Tibial artery (tissue), 4 donors: ENCODE data around the gene ORC4.
A peak's percentile ranks its signal among the peaks of the same experiment; 100 is the strongest.

Experiments
- DNase-seq, 2 donors: peaks; one replicate each; pipeline ENCODE4 v3.0.0-alpha.2; 2019
- H3K27ac ChIP-seq, 2 donors: fragments of 200-600 bp; sonication (generic) in 1 of 2; 1 replicate in 1 of 2; 2 replicates in 1 of 2; pipeline ENCODE4 v1.5.1; 2018 to 2019; ENCODE audit warnings: mild to moderate bottlenecking in 1 of 2
- H3K27me3 ChIP-seq, 2 donors: fragments of 200-600 bp; sonication (generic) in 1 of 2; one replicate each; pipeline versions ENCODE4 v1.5.1 to v1.6.0; 2016 to 2019
- H3K36me3 ChIP-seq, 3 donors: fragments of 200-600 bp; sonication (generic) in 2 of 3; one replicate each; pipeline ENCODE4 v1.5.1; 2016 to 2019; ENCODE audit warnings: mild to moderate bottlenecking in 2 of 3
- H3K4me1 ChIP-seq, 4 donors: fragments of 200-600 bp; sonication (generic) in 2 of 4; 1 replicate in 3 of 4; 2 replicates in 1 of 4; pipeline ENCODE4 v1.5.1; 2016 to 2019
- H3K4me3 ChIP-seq, 2 donors: fragments of 200-600 bp; sonication (generic) in 1 of 2; 1 replicate in 1 of 2; 2 replicates in 1 of 2; pipeline ENCODE4 v1.5.1; 2018 to 2019; ENCODE audit warnings: mild to moderate bottlenecking in 2 of 2
- H3K9me3 ChIP-seq, 3 donors: fragments of 200-600 bp; sonication (generic) in 1 of 3; one replicate each; pipeline ENCODE4 v1.5.1; 2016 to 2019
- CTCF ChIP-seq, 2 experiments: fragments of 200-600 bp in 1 of 2; fragments of 450-650 bp in 1 of 2; IDR thresholded peaks; one replicate each; pipeline ENCODE4 v1.5.1; 2017 to 2019; ENCODE audit warnings: antibody characterized with exemption in 2 of 2, mild to moderate bottlenecking in 1 of 2, moderate library complexity in 1 of 2
- intact Hi-C: fragments of 100-400 bp; cut with DNase I; formaldehyde crosslinking; loops from one replicate; pipeline ENCODE4 v1.15.0; 2023; ENCODE audit warnings: low total_unique reads

Gene ORC4

GRCh38 chr2:147910990-147911473, 109.5 kb downstream of the ORC4 start:
- Histone ChIP-seq H3K27ac (no peak overlapping the region), H3K36me3 (no peaks in the 10 kb centered on the region), H3K4me1 (peaks cover 0 to 16% (median 4%) of the 10 kb centered on the region in 4 donors), H3K4me3 (no peak overlapping the region), H3K9me3 (no peaks in the 10 kb centered on the region), H3K27me3 (no peaks in the 10 kb centered on the region)
- no peak for DNase-seq
- intact Hi-C loops, result loop anchor here (10.0 kb wide), 1 partner anchor 976 kb away; no protein-coding TSS in a partner anchor
- peak; percentile 71 to 80 for TF ChIP-seq CTCF (IDR thresholded peaks at IDR 0.05)

GRCh38 chr2:147909178-147909577, 111.4 kb downstream of the ORC4 start:
- intact Hi-C loops, result no loop called here
- no peaks in the 10 kb centered on the region for H3K9me3 ChIP-seq
- H3K27me3 ChIP-seq, result no peaks in the 10 kb centered on the region

GRCh38 chr2:147904051-147904450, 116.5 kb downstream of the ORC4 start:
- Histone ChIP-seq H3K9me3 (no peaks in the 10 kb centered on the region), H3K27me3 (no peaks in the 10 kb centered on the region), H3K36me3 (peaks cover 0 to 6% (median 0%) of the 10 kb centered on the region in 3 donors), H3K4me3 (no peak overlapping the region), H3K4me1 (peaks cover 0 to 6% (median 3%) of the 10 kb centered on the region in 4 donors), H3K27ac (no peak overlapping the region)
- no peak for DNase-seq
- intact Hi-C loops, result no loop called here
- TF ChIP-seq CTCF (IDR thresholded peaks at IDR 0.05), result no peak

More at GRCh38 chr2:147909178-147909577, 111.4 kb downstream of the ORC4 start:
- Histone ChIP-seq H3K4me3 (no peak overlapping the region), H3K4me1 (peaks cover 0 to 15% (median 3%) of the 10 kb centered on the region in 4 donors), H3K27ac (no peak overlapping the region), H3K36me3 (no peaks in the 10 kb centered on the region)
- no peak for DNase-seq
- TF ChIP-seq CTCF (IDR thresholded peaks at IDR 0.05), result no peak

GRCh38 chr2:147888680-147889079, 131.9 kb downstream of the ORC4 start:
- Histone ChIP-seq H3K36me3 (no peaks in the 10 kb centered on the region), H3K9me3 (no peaks in the 10 kb centered on the region), H3K4me3 (no peak overlapping the region), H3K27me3 (no peaks in the 10 kb centered on the region), H3K27ac (no peak overlapping the region), H3K4me1 (peaks cover 0 to 14% (median 0%) of the 10 kb centered on the region in 4 donors)
- DNase-seq, result no peak
- intact Hi-C loops, result no loop called here
- no peak for TF ChIP-seq CTCF (IDR thresholded peaks at IDR 0.05)

GRCh38 chr2:147886136-147886535, 134.4 kb downstream of the ORC4 start:
- H3K36me3 ChIP-seq, result no peaks in the 10 kb centered on the region
- H3K27me3 ChIP-seq, result no peaks in the 10 kb centered on the region
- no peak for TF ChIP-seq CTCF (IDR thresholded peaks at IDR 0.05)
- peaks cover 0 to 21% (median 0%) of the 10 kb centered on the region in 4 donors for H3K4me1 ChIP-seq
- no peak for DNase-seq
- H3K4me3 ChIP-seq, result no peak overlapping the region
- H3K9me3 ChIP-seq, result no peaks in the 10 kb centered on the region
- H3K27ac ChIP-seq, result no peak overlapping the region
- intact Hi-C loops, result no loop called here

GRCh38 chr2:147884830-147885229, 135.7 kb downstream of the ORC4 start:
- no peak for DNase-seq
- Histone ChIP-seq H3K4me1 (peaks cover 0 to 21% (median 0%) of the 10 kb centered on the region in 4 donors), H3K27ac (no peak overlapping the region), H3K36me3 (no peaks in the 10 kb centered on the region), H3K4me3 (no peak overlapping the region), H3K27me3 (no peaks in the 10 kb centered on the region), H3K9me3 (no peaks in the 10 kb centered on the region)
- TF ChIP-seq CTCF (IDR thresholded peaks at IDR 0.05), result no peak
- intact Hi-C loops, result no loop called here
